H1 (cell line): ENCODE measurements around the gene CDKN3. TPM values are rescaled to one million over a fixed set of nuclear protein-coding genes. Genes with fewer than 3 reads are reported as not detected.

Source experiments
- CHD2 ChIP-seq: IDR thresholded peaks from 2 replicates; pipeline ENCODE4 v1.6.1; 2012; ENCODE audit warnings: low read length, improper control_type of control experiment
- EZH2 ChIP-seq: fragments of 200-600 bp; sonication (generic); IDR thresholded peaks from 2 replicates; pipeline ENCODE4 v1.7.1; 2012; ENCODE audit warnings: low read depth, mild to moderate bottlenecking, moderate library complexity, low read length, inconsistent platforms; ENCODE audit not compliant: severe bottlenecking
- GABPA ChIP-seq: IDR thresholded peaks from 2 replicates; pipeline ENCODE4 v1.6.1; 2011; ENCODE audit warnings: mild to moderate bottlenecking, low read length, moderate library complexity, borderline replicate concordance; ENCODE audit not compliant: insufficient read depth
- POLR2A ChIP-seq, 2 experiments: IDR thresholded peaks; 1 replicate in 1 of 2; 2 replicates in 1 of 2; pipeline ENCODE4 v1.6.1; 2011; ENCODE audit warnings: low read depth in 2 of 2, low read length in 2 of 2, mild to moderate bottlenecking in 2 of 2; ENCODE audit errors: control extremely low read depth in 1 of 2
- POU5F1 ChIP-seq: IDR thresholded peaks from 2 replicates; pipeline ENCODE4 v1.6.1; 2011; ENCODE audit warnings: low read depth, mild to moderate bottlenecking, low read length, moderate library complexity
- SIRT6 ChIP-seq: IDR thresholded peaks from one replicate; pipeline ENCODE4 v1.7.1; 2012; ENCODE audit warnings: low read length, inconsistent platforms
- polyA plus RNA-seq, 7 experiments: library from polyadenylated mRNA; depleted of rRNA in 3 of 7; stranded (reverse) in 5 of 7; unstranded in 2 of 7; fragments of >200 nt in 5 of 7; fragments of 200-250 nt in 2 of 7; gene quantifications; 1 replicate in 5 of 7; 2 replicates in 1 of 7; 4 replicates in 1 of 7; pipeline versions ENCODE4 v1.2.1 to v1.2.3, GENCODE V29; 2011 to 2013; ENCODE audit warnings: missing spikeins in 2 of 7, mixed read lengths in 2 of 7
- total RNA-seq: library from RNA; stranded (reverse); fragmentation: NEBNext Ultra II Directional; extraction: Animal tissue kit (Norgen Biotek cat#: 25700); gene quantifications from 2 replicates; pipeline ENCODE4 v1.2.1, GENCODE V29; 2021

CDKN3 gene
- total and polyA plus RNA-seq, 2 of the 8 experiments (the other 6 are each of a cell fraction or from before 2014, with no cell fraction given): 43.5 to 48.3 TPM

GRCh38 chr14:54438703-54439102 lies 41.9 kb downstream of the CDKN3 start (continued):
- TF ChIP-seq GABPA: no peak
- TF ChIP-seq POLR2A (IDR thresholded peaks at IDR 0.05; ENCODE audit: control extremely low read depth in 1 of 2, low read depth in 2 of 2, low read length in 2 of 2): no peak
- TF ChIP-seq SIRT6: no peak
- no peak for TF ChIP-seq CHD2
- no peak for TF ChIP-seq EZH2
- TF ChIP-seq POU5F1: no peak
